CD4-positive, alpha-beta T cell treated with Interleukin-2 at 100 ng/mL for 4 hours (primary cell): ENCODE results near the gene RGS14.
"Not testable (repeated sequence)": the region's sequence is repeated elsewhere in the genome, so short reads cannot be mapped to it uniquely, and the experiment has no call there.

ENCODE experiments used
- DNase-seq: peaks from one replicate; pipeline ENCODE4 v3.0.0-alpha.2; 2020; ENCODE audit warnings: low spot score

RGS14 gene

DNA sequence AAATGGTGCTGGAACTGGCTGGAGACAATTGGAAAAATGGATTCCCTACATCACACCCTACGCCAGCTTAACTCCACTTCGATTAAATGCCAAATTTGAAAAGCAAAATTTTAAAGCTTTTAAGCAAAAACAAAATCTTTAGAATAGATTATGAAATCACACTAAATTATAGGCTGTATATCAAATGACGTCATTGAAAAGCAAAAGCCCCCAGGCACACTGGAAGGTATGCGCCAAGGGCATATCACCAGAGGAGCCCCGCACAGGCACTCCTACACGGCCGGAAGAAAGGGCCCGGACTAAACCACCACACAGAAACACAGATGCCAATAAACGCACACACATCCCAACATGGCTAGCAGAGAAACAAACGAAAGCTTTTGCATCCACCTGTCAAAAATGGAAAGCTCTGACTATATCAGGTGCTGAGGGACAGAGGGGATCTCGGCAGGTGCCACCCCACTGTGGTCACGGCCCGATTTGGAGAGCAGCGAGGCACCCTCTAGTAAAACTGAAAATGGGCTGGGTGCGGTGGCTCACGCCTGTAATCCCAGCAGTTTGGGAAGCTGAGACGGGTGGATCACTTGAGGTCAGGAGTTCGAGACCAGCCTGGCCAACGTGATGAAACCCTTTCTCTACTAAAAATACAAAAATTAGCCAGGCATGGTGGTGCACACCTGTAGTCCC lies 29.0 kb upstream of the RGS14 start:
- no peak for DNase-seq

- DNase-seq: no peak
These were observed 27.8 kb upstream of the RGS14 start for GRCh38 chr5:177329883-177330282.

- no peak for DNase-seq
These were observed 26.5 kb upstream of the RGS14 start for GRCh38 chr5:177330991-177331842.

GRCh38 chr5:177332031-177332895 lies 25.5 kb upstream of the RGS14 start:
- no peak for DNase-seq

DNA sequence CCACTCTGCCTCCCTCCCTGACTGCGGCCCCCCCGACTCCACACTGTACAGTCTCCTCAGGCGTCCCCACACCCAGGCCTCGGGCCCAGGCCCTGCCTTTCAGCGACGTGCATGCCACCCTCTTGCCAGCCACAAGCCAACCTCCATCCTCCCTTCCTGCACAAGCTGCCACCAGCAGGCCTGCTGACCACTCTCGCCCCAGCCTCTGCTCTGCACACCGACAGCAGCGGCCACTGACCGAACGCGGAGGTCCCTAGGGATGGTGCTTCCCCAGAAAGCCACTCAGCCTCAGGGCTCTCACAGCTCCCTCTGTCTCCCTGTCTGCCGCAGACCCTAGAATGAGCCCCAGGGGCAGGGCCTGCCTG lies 24.8 kb upstream of the RGS14 start:
- DNase-seq: no peak

GRCh38 chr5:177333420-177334154 lies 24.1 kb upstream of the RGS14 start:
- no peak for DNase-seq

GRCh38 chr5:177334155-177334551 lies 23.6 kb upstream of the RGS14 start:
- DNase-seq: no peak

DNA sequence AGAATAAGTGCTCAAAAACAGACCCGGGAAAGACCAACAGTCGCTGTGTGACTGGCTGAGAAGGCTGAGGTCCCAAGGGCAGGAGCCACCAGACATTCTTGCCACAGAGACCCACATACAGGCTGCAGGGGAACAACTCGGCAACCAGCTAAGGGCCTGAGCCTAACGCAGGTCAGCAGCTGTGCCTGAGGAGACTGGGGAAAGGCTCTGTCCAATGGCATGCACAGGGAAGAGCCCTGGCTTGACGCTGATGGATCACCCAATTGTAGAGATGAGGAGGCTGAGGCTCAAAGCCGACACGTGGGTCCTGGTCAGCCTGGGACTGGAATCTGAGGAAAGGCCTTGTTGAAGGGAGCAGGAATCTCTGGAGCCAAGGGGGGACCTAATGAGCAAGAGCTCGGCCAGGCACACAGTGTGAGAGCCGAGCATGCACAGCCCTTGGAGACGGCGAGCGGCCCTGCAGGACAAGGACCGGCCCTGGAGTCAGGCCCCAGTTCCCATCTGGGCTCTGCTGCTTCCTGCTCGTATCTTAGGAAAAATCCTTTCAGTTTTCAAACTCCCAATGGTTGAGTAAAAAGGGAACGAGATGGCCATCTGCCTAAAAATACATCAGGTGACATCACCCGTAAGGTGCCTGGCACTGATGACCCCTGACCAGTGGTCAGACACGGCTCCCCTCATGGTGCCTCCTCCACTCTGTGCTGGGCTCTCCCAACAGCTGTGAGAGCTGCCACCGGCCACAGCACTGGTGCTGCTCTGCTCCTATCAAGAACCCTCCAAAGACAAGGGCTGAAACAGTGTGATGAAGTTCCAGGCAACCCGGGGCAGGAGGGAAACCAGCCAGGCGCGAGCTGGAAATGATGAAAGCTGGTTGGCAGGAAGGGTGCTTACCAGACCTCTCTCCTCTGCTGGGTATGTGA lies 22.7 kb upstream of the RGS14 start:
- DNase-seq: no peak

- DNase-seq: no peak
These were observed 22.0 kb upstream of the RGS14 start for GRCh38 chr5:177335701-177336065.

DNA sequence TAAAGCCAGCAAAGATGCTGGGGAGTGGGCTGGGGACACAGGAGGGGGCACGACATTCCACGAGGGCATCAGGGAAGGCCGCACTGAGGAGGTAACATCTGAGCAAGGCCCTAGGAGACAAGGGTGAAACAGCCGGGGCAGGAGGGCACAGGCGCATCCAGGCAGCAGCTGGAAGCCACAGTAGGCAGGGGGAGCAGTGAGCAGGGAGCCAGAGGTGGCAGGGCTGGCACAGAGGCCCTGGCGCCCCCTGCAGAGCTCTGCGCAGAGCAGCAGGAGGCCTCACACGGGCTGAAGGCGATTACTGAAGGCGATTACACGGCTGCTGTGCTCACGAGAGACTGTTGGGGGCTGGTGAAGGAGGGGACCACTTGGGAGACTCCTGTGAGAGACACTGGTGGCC lies 21.6 kb upstream of the RGS14 start:
- no peak for DNase-seq

GRCh38 chr5:177336603-177337494 lies 20.9 kb upstream of the RGS14 start:
- no peak for DNase-seq

DNA sequence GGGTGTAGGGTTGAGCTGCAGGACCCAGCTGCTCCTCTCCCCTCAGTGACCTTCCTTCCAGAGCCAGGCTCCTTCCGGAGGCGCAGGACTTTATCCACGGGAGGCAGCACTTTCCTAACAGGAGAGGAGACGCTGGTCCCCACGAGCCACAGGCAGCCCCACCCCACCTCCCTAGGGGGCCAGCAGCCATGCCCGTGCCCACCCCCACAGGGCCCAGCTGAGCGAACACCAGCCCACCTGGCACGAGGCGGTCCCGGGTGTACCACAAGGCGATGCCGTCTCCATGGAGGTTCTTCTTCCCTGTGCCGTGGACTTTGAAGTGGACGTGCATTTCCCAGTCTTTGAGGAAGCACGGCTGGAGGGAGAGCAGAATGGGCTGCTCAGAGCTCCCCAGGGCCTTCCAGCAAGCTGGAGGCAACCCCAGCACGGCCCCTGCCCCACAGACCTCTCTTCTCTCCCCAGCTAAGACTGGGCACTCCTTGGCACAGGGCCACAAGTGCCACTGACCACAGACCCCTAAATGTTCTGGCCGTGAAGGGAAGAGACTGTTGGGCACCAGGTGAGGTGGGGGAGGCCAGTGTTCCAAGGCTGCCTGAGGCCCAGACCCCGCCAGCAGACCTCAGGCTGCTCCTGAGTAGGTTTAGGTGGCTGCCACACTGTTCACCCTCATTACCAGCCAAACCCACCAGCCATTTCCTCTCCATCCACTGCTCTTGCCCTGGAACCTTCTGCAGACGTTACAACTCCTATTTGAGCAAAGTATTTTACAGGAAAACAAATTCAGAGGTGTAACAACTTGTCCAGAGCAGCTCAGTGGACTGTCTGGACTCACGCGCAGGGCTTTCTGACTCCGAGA lies 19.2 kb upstream of the RGS14 start:
- DNase-seq: no peak

- no peak for DNase-seq
These were observed 18.6 kb upstream of the RGS14 start for GRCh38 chr5:177339107-177339638.

- not testable (repeated sequence) for DNase-seq
These were observed 14.7 kb upstream of the RGS14 start for GRCh38 chr5:177343000-177343399.

- DNase-seq: no peak
These were observed 13.9 kb upstream of the RGS14 start for GRCh38 chr5:177343777-177344176.

DNA sequence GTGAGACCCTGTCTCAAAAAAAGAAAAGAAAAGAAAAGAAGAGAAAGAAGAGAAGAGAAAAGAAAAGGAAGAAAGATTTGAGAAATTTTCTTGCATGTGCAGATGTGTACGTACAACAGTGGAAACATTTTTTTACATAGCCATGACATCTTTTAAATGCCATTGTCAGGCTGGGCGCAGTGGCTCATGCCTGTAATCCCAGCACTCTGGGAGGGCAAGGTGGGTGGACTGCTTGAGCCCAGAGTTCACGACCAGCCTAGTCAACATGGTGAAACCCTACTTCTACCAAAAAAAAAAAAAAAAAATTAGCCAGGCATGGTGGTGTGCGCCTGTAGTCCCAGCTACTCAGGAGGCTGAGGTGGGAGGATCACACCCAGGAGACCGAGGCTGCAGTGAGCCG lies 12.8 kb upstream of the RGS14 start:
- no peak for DNase-seq

DNA sequence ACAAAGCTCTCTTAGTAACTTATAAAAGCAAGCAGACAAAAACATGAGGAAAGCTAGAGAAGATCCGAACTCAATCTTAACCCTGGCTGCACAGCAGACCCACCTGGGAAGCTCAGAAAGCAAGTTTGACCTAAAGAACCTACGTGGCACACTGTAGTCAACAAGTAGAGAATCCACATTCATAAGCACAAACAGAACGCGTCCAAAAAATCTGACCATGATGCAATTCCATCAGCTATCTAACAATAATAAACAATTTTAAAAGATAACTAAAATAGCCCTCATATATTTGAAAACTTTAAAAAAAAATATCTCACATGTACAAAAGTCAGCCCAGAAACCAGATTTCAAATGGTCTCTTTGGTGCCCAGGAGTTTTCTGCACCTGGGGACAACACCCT lies 10.9 kb upstream of the RGS14 start:
- no peak for DNase-seq

GRCh38 chr5:177347699-177348098 lies 10.0 kb upstream of the RGS14 start:
- no peak for DNase-seq

DNA sequence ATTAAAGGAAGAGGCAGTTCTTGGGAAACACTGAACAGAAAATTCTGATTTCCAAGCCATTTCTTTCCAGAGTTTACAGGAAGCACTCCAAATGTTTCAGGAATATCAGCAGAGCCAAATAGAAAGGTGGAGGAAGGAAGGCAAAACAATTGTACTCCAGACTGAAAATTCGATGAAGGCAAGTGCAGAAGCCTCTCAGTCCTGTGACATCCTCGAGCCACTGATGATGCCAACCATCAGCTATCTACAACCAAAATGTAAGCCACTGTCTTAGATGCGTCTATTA lies 8.4 kb upstream of the RGS14 start:
- no peak for DNase-seq
